Measurements from ENCODE around the gene ADAMTS16. TPM values are rescaled to one million over a fixed set of nuclear protein-coding genes. Genes with fewer than 3 reads are reported as not detected.

ADAMTS16 gene
- total and polyA plus RNA-seq, 2 donors (not counting 3 experiments of a cell fraction or from before 2014, with no cell fraction given), result not detected

- dilution Hi-C loops (cut with MboI; ENCODE audit: extremely low pct_ligation_motif_present, low sequenced_read_pairs) (no loop called here), intact Hi-C loops (cut with micrococcal nuclease) (no loop called here)
- H3K36me3 ChIP-seq (ENCODE audit: control insufficient read depth in 2 of 2, extremely low read depth in 1 of 2, insufficient read depth in 2 of 2, low read length in 2 of 2), result no peaks in the 10 kb centered on the region
- H3K9me1 ChIP-seq (replicated peaks; ENCODE audit: control insufficient read depth, extremely low read depth, insufficient read depth, low read length), result no peaks in the 10 kb centered on the region
- ChIA-PET POLR2A (no interaction called here), CTCF (no interaction called here)
- H3K4me3 ChIP-seq (replicated peaks in 1 of 3; ENCODE audit: insufficient read depth in 1 of 3, low read depth in 1 of 3, low read length in 3 of 3), result no peak overlapping the region
- FAIRE-seq (no peak), DNase-seq (ENCODE audit: low read depth, low spot score) (no peak)
- H2AFZ ChIP-seq (ENCODE audit: low read depth, low read length), result no peak overlapping the region
- no peak overlapping the region for H3K9ac ChIP-seq (replicated peaks; ENCODE audit: extremely low read depth, insufficient read depth, low read length)
- H3K79me2 ChIP-seq (ENCODE audit: control insufficient read depth, insufficient read depth, low read length), result no peaks in the 10 kb centered on the region
- H3K27ac ChIP-seq (ENCODE audit: insufficient read depth, low read depth, low read length), result no peak overlapping the region
- H3K27me3 ChIP-seq (ENCODE audit: control insufficient read depth in 2 of 2, insufficient read depth in 2 of 2, low read length in 2 of 2), result no peaks in the 10 kb centered on the region
- BruUV-seq (replicated peaks), result no TSS peak
- no peak for TF ChIP-seq MAX (IDR thresholded peaks at IDR 0.05; ENCODE audit: insufficient read depth, insufficient read length)
- no peak for TF ChIP-seq MYC (IDR thresholded peaks at IDR 0.05; ENCODE audit: low read depth, low read length)
- no peak for TF ChIP-seq CTCF (IDR thresholded peaks at IDR 0.05; ENCODE audit: extremely low read depth in 1 of 2, insufficient read depth in 1 of 2, low read depth in 1 of 2, low read length in 2 of 2)
- TF ChIP-seq FOS (IDR thresholded peaks at IDR 0.05; ENCODE audit: borderline replicate concordance, insufficient read depth, low read length), result no peak
- TF ChIP-seq EZH2 (IDR thresholded peaks at IDR 0.05; ENCODE audit: borderline replicate concordance, low read depth, low read length, severe bottlenecking), result no peak
- TF ChIP-seq GATA2 (IDR thresholded peaks at IDR 0.05; ENCODE audit: insufficient read depth, insufficient read length, low read depth, low read length), result no peak
- no peak for TF ChIP-seq POLR2A (IDR thresholded peaks at IDR 0.05; ENCODE audit: low read depth, low read length)
- no peak for TF ChIP-seq JUN (IDR thresholded peaks at IDR 0.05; ENCODE audit: borderline replicate concordance, insufficient read depth, insufficient read length, low read depth)
- TF ChIP-seq POLR2AphosphoS5 (IDR thresholded peaks at IDR 0.05; ENCODE audit: insufficient read depth, low read depth, low read length), result no peak
- no peak overlapping the region for H3K4me2 ChIP-seq (ENCODE audit: insufficient read depth, low read length)
- H3K9me3 ChIP-seq (replicated peaks; ENCODE audit: control insufficient read depth, insufficient read depth, low read length), result peaks cover 5% of the 10 kb centered on the region
- H4K20me1 ChIP-seq (replicated peaks; ENCODE audit: control insufficient read depth, extremely low read depth, insufficient read depth, low read length), result no peaks in the 10 kb centered on the region
- no peaks in the 10 kb centered on the region for H3K4me1 ChIP-seq (ENCODE audit: control insufficient read depth, extremely low read depth, insufficient read depth, low read length)
These were observed 39.5 kb upstream of the ADAMTS16 start for GRCh38 chr5:5100635-5101034.

All from endothelial cell of umbilical vein (primary cell).